ENCODE results near the gene OVAAL.
"Not testable (repeated sequence)": the region's sequence is repeated elsewhere in the genome, so short reads cannot be mapped to it uniquely, and the experiment has no call there.

OVAAL gene

GRCh38 chr1:180540697-180541594, 17.8 kb upstream of the OVAAL start:
- no peak for DNase-seq (ENCODE audit: low spot score)

GRCh38 chr1:180542113-180542837, 16.5 kb upstream of the OVAAL start:
- no peak for DNase-seq (ENCODE audit: low spot score)

GRCh38 chr1:180542838-180543145, 16.0 kb upstream of the OVAAL start:
- peak; percentile 20 for DNase-seq (ENCODE audit: low spot score)

- no peak for DNase-seq (ENCODE audit: low spot score)
These were observed 14.7 kb upstream of the OVAAL start for GRCh38 chr1:180544050-180544449.

GRCh38 chr1:180545991-180546390, 12.8 kb upstream of the OVAAL start:
- DNase-seq (ENCODE audit: low spot score), result no peak

GRCh38 chr1:180548686-180549317, 10.0 kb upstream of the OVAAL start:
- no peak for DNase-seq (ENCODE audit: low spot score)

GRCh38 chr1:180549770-180550169, 9.0 kb upstream of the OVAAL start:
- not testable (repeated sequence) for DNase-seq (ENCODE audit: low spot score)

GRCh38 chr1:180550241-180550640, 8.5 kb upstream of the OVAAL start:
- no peak for DNase-seq (ENCODE audit: low spot score)

GRCh38 chr1:180551997-180552396, 6.8 kb upstream of the OVAAL start:
- no peak for DNase-seq (ENCODE audit: low spot score)

- not testable (repeated sequence) for DNase-seq (ENCODE audit: low spot score)
These were observed 5.7 kb upstream of the OVAAL start for GRCh38 chr1:180553046-180553445.

GRCh38 chr1:180555411-180555810, 3.4 kb upstream of the OVAAL start:
- DNase-seq (ENCODE audit: low spot score), result no peak

- no peak for DNase-seq (ENCODE audit: low spot score)
These were observed 1.6 kb downstream of the OVAAL start for GRCh38 chr1:180560200-180560867.

- no peak for DNase-seq (ENCODE audit: low spot score)
These were observed 2.3 kb downstream of the OVAAL start for GRCh38 chr1:180560868-180561600.

GRCh38 chr1:180562640-180563025, 3.9 kb downstream of the OVAAL start:
- no peak for DNase-seq (ENCODE audit: low spot score)

GRCh38 chr1:180563026-180563827, 4.5 kb downstream of the OVAAL start:
- DNase-seq (ENCODE audit: low spot score), result no peak

GRCh38 chr1:180565121-180565871, 6.5 kb downstream of the OVAAL start:
- no peak for DNase-seq (ENCODE audit: low spot score)

GRCh38 chr1:180566026-180566425, 7.3 kb downstream of the OVAAL start:
- DNase-seq (ENCODE audit: low spot score), result no peak

- DNase-seq (ENCODE audit: low spot score), result no peak
These were observed 7.7 kb downstream of the OVAAL start for GRCh38 chr1:180566495-180566894.

- DNase-seq (ENCODE audit: low spot score), result peak; percentile 35
These were observed 8.9 kb downstream of the OVAAL start for GRCh38 chr1:180567654-180568053.

GRCh38 chr1:180568184-180568583, 9.4 kb downstream of the OVAAL start:
- no peak for DNase-seq (ENCODE audit: low spot score)
